Heart left ventricle (tissue), 16 donors: Measurements from ENCODE around the gene ZNF213. TPM values are rescaled to one million over a fixed set of nuclear protein-coding genes. Genes with fewer than 3 reads are reported as not detected.
A peak's percentile ranks its signal among the peaks of the same experiment; 100 is the strongest.

ENCODE experiments used
- ATAC-seq, 4 donors: fragments of 200-7000 bp; cut with Tn5 transposase; one replicate each; pipeline ENCODE4 v1.9.1; 2020 to 2022; ENCODE audit warnings: moderate library complexity in 4 of 4, mild to moderate bottlenecking in 3 of 4, moderate number of reproducible peaks in 1 of 4
- DNase-seq, 5 donors: peaks; one replicate each; pipeline ENCODE4 v3.0.0-alpha.2; 2020
- H3K27ac ChIP-seq, 12 donors: fragments of 200-600 bp; sonication (generic) in 4 of 12; one replicate each; pipeline versions ENCODE4 v1.5.0 to v1.8.0; 2016 to 2022; ENCODE audit warnings: mild to moderate bottlenecking in 2 of 12
- H3K27me3 ChIP-seq, 9 donors: fragments of 200-600 bp; sonication (generic) in 2 of 9; one replicate each; pipeline versions ENCODE4 v1.5.1 to v1.8.0; 2016 to 2022; ENCODE audit warnings: mild to moderate bottlenecking in 3 of 9
- H3K36me3 ChIP-seq, 9 donors: fragments of 200-600 bp; sonication (generic) in 2 of 9; one replicate each; pipeline versions ENCODE4 v1.5.0 to v1.8.0; 2018 to 2022; ENCODE audit warnings: mild to moderate bottlenecking in 2 of 9
- H3K4me1 ChIP-seq, 12 donors: fragments of 200-600 bp; sonication (generic) in 4 of 12; one replicate each; pipeline versions ENCODE4 v1.5.0 to v1.8.0; 2016 to 2022; ENCODE audit warnings: mild to moderate bottlenecking in 3 of 12
- H3K4me3 ChIP-seq, 12 donors: fragments of 200-600 bp; sonication (generic) in 4 of 12; one replicate each; pipeline versions ENCODE4 v1.5.0 to v1.8.0; 2017 to 2022; ENCODE audit warnings: mild to moderate bottlenecking in 9 of 12, moderate library complexity in 4 of 12
- H3K9me3 ChIP-seq, 12 donors: fragments of 200-600 bp; sonication (generic) in 4 of 12; one replicate each; pipeline versions ENCODE4 v1.5.0 to v1.8.0; 2016 to 2022; ENCODE audit warnings: mild to moderate bottlenecking in 1 of 12
- CTCF ChIP-seq, 12 donors: fragments of 200-600 bp; sonication (generic) in 4 of 12; IDR thresholded peaks; one replicate each; pipeline versions ENCODE4 v1.5.0 to v1.8.0; 2018 to 2022; ENCODE audit warnings: antibody characterized with exemption in 12 of 12, mild to moderate bottlenecking in 5 of 12
- POLR2A ChIP-seq, 2 donors: fragments of 450-650 bp; IDR thresholded peaks; one replicate each; pipeline ENCODE4 v1.6.1; 2017; ENCODE audit warnings: antibody characterized with exemption in 2 of 2, mild to moderate bottlenecking in 2 of 2, moderate library complexity in 2 of 2
- WGBS, 4 donors: extraction: QIAGEN DNeasy Blood & Tissue Kit in 2 of 4; methylation state at CpG; one replicate each; pipeline versions ENCODE4 v1.1.5 to v1.1.7; 2013 to 2018; 5-methylcytosine and 5-hydroxymethylcytosine counted together
- intact Hi-C, 10 donors: fragments of 100-400 bp; cut with DNase I; formaldehyde crosslinking; loops; one replicate each; pipeline versions ENCODE4 v1.11.1 to v1.14.2; 2022
- polyA plus RNA-seq, 2 donors: library from polyadenylated mRNA; stranded (reverse); fragments of 200-250 nt; gene quantifications; one replicate each; pipeline ENCODE4 v1.2.3, GENCODE V29; 2013
- total RNA-seq, 9 donors: library from RNA; depleted of rRNA in 2 of 9; stranded (reverse); fragments of >200 nt in 2 of 9; fragmentation: NEBNext Ultra II Directional in 3 of 9; extraction: Animal tissue kit (Norgen Biotek cat#: 25700) in 3 of 9; gene quantifications; one replicate each; pipeline versions ENCODE4 v1.1.0 to v1.2.4, GENCODE V29; 2016 to 2023
- donor health status: ischemic (EF 13 %, LVEDD 7.1; RV severe dilation, severe dysfunction).
- donor health status: healthy with polysubstance abuse.
- donor health status: DM: no; HTN: yes; CAD: no.
- donor health status: DM: no; HTN: no; CAD: no.
- donor health status: ischemic (EF 25% LVEDD 6.9; RV normal size, moderate dysfunction).
- donor health status: ischemic (EF 25% LVEDD 5.7; RV mildly dilated, moderate dysfunction).
- donor health status: healthy.
- donor health status: DM: yes; HTN: yes; CAD: no.
- donor health status: ischemic (EF 35%, LVEDD 5.7; RV mildly dilated, moderate dysfunction).
- donor health status: nonischemic (EF 11% LVEDD 7.7; RV severe dilation, severe dysfunction).
- donor health status: DM: yes; HTN: yes; CAD: no.
- donor health status: PGD.
- donor health status: ischemic (EF 29% LVEDD 5.4; RV normal size, mild dysfunction).
- donor health status: nonischemic (EF 23%, LVEDD 6.1; RV moderate dilation, normal function).

The ZNF213 gene
- total and polyA plus RNA-seq, 11 donors: 6.7 to 14.3 (median 8.7) TPM

DNA sequence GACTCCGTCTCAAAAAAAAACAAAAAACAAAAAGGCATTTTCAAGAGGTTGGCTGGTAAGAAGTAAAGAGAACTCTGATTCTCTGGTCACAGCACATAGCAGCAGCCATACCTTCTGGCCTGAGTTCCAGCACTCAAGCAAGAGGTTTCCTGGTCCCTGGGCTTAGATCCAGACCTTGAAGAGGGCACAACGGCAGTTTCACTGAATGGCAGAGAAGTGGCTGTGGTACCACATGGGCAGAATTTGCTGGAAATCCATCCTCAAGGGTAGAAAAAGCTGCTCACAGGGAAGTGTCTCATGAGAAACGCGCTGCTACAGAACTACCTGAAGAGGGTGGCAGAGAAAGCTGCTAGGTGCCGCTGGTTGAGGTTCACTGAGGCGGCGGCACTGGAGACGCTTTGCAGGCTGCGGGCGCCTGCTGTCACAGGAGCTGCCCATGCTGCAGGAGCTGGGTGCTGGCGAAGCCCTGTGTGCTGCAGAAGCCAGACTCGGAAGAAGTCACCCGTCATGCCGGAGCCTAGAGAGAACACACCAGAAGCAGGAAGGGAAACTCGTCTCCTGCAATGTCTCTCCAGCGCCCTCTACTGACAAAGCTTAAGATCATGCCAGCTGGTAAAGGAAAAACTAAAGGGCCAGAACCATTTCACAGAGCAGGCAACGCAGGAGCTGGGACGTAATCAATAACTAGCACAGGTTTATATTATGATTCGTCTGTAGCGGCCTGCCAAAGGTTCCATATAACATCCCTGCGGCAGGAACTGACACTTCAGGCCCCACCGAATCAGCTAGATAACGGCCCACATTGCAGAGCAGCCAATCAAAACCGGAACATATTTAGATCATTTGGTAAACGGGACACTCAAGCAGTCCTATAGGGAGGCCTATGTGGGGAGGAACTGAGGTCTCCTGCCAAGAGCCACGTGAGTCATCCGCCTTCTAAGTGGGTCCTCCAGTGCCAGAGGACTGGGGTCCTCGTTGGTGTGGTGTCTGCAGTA is 5.4 kb upstream of the ZNF213 start:
- peak in 11 of 12 donors; percentile 88 to 97 (median 92) for TF ChIP-seq CTCF (IDR thresholded peaks at IDR 0.05)
- TF ChIP-seq POLR2A (IDR thresholded peaks at IDR 0.05): no peak
- Histone ChIP-seq H3K27me3 (no peaks in the 10 kb centered on the region), H3K27ac (peak overlapping the region; percentile 8 to 87 (median 76)), H3K9me3 (no peaks in the 10 kb centered on the region), H3K4me1 (peaks cover 3 to 59% (median 34%) of the 10 kb centered on the region in 12 donors), H3K36me3 (peaks cover 0 to 23% (median 9%) of the 10 kb centered on the region in 9 donors), H3K4me3 (peak overlapping the region; percentile 11 to 68 (median 54))
- DNase-seq (peak; percentile 77 to 84 (median 80)), ATAC-seq (peak; percentile 76 to 83 (median 78))
- intact Hi-C loops: loop anchor here (1.0 to 5.0 kb wide), 7 partner anchors 23 to 72 kb away; no protein-coding TSS in a partner anchor
- WGBS, 4 donors: 10 to 14% (median 11%) methylated on average over 28 of the region's 28 CpGs

- intact Hi-C loops: loop anchor here in 2 of 10 donors (5.0 kb wide), 1 partner anchor 35 kb away; no protein-coding TSS in a partner anchor
- H3K4me1 ChIP-seq: peaks cover 3 to 59% (median 41%) of the 10 kb centered on the region in 12 donors
- 64 to 71% (median 67%) methylated on average over 12 of the region's 12 CpGs for WGBS, 4 donors
Measured at GRCh38 chr16:3131755-3132377, 3.0 kb upstream of the ZNF213 start.

GRCh38 chr16:3133844-3134243 is 985 bp upstream of the ZNF213 start:
- ATAC-seq: no peak
- 12 to 17% (median 15%) methylated on average over 7 of the region's 7 CpGs for WGBS, 4 donors
- no peaks in the 10 kb centered on the region for H3K9me3 ChIP-seq
- intact Hi-C loops: loop anchor here in 2 of 10 donors (5.0 kb wide), 1 partner anchor 33 kb away; no protein-coding TSS in a partner anchor
- H3K27me3 ChIP-seq: no peaks in the 10 kb centered on the region
- TF ChIP-seq CTCF (IDR thresholded peaks at IDR 0.05): no peak
- no peak for TF ChIP-seq POLR2A (IDR thresholded peaks at IDR 0.05)
- H3K27ac ChIP-seq: peak overlapping the region; percentile 66 to 98 (median 94)
- peaks cover 3 to 49% (median 34%) of the 10 kb centered on the region in 12 donors for H3K4me1 ChIP-seq
- peak overlapping the region; percentile 80 to 99 (median 93) for H3K4me3 ChIP-seq
- H3K36me3 ChIP-seq: peaks cover 0 to 23% (median 21%) of the 10 kb centered on the region in 9 donors
- no peak for DNase-seq

More at GRCh38 chr16:3131755-3132377, 3.0 kb upstream of the ZNF213 start:
- no peak for ATAC-seq
- Histone ChIP-seq H3K27ac (no peak overlapping the region), H3K4me3 (no peak overlapping the region), H3K9me3 (no peaks in the 10 kb centered on the region), H3K36me3 (peaks cover 0 to 23% (median 9%) of the 10 kb centered on the region in 9 donors), H3K27me3 (no peaks in the 10 kb centered on the region)
- peak in 1 of 5 donors; percentile 40 for DNase-seq
- TF ChIP-seq POLR2A (IDR thresholded peaks at IDR 0.05): no peak
- peak in 11 of 12 donors; percentile 15 to 57 (median 45) for TF ChIP-seq CTCF (IDR thresholded peaks at IDR 0.05)
